GM21717 (cell line): ENCODE measurements around the gene PPP1R17.

ENCODE experiments used
- ATAC-seq: cut with Tn5 transposase; IDR thresholded peaks from one replicate; pipeline ENCODE4 v1.9.1; 2021; ENCODE audit warnings: mild to moderate bottlenecking, moderate library complexity; ENCODE audit not compliant: unreplicated experiment

The PPP1R17 gene

GRCh38 chr7:31687024-31687748 lies at the start of gene PPP1R17:
Gene PPP1R17 (plus strand): TSS chr7:31687215. CDS start chr7:31692442, 5,227 bp downstream.
- no peak for ATAC-seq

DNA sequence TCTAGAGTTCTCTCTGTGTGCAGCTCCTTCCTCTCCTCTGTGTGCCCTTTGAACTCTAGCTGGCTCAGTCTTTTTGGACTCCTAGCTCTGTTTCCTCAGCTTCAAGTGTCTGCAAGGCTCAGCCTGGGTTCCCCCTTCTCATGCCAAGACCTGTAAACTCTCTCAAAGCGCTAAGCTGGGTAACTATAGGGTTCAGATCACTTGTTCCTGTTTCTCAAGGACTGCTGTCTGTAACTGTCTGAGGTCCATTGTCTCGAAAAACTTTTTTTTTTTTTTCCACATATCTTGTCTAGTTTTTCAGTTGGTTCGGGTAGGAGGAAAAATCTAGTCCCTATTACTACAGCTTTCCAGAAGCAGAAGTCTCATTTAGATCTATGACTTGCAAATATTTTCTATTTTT lies 46.6 kb upstream of the PPP1R17 start:
- no peak for ATAC-seq

DNA sequence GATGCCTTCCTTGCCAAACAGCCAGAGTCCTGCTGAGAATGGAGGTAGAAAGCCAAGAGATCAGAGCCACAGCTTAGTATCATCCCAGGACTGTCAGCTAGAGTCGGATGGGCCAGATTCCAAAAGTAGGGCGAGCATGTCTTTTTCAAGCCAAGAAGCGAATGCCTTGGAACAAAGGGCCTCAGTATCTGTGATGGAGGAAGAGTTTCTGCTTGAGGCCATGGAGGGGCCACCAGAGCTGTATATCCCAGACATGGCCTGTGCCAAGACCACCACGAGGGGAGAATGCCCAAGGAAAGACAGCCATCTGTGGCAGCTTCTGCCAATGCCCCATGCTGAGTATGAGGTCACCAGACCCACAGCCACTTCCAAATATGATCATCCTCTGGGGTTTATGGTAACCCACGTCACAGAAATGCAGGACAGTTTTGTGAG lies 44.3 kb upstream of the PPP1R17 start:
- ATAC-seq, result no peak

GRCh38 chr7:31646942-31647341 lies 40.1 kb upstream of the PPP1R17 start:
- ATAC-seq, result no peak

- ATAC-seq, result no peak
Measured at GRCh38 chr7:31647511-31647910, 39.5 kb upstream of the PPP1R17 start.

GRCh38 chr7:31648288-31648687 lies 38.7 kb upstream of the PPP1R17 start:
- ATAC-seq, result no peak

- ATAC-seq, result no peak
Measured at GRCh38 chr7:31648880-31649279, 38.1 kb upstream of the PPP1R17 start.

GRCh38 chr7:31651234-31652062 lies 35.6 kb upstream of the PPP1R17 start:
- no peak for ATAC-seq

DNA sequence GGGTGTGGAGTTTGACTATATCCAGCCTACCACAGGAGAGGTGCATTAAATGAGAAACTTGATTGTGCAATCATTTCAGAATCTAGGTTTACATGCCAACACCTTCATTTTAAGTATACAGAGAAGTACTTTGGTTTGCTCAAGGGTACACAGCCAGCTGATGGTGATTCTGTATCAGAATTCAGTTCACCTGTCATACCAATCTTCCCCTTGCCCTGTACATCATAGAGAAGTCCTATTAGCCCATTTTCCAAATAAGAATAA lies 35.0 kb upstream of the PPP1R17 start:
- ATAC-seq, result no peak

DNA sequence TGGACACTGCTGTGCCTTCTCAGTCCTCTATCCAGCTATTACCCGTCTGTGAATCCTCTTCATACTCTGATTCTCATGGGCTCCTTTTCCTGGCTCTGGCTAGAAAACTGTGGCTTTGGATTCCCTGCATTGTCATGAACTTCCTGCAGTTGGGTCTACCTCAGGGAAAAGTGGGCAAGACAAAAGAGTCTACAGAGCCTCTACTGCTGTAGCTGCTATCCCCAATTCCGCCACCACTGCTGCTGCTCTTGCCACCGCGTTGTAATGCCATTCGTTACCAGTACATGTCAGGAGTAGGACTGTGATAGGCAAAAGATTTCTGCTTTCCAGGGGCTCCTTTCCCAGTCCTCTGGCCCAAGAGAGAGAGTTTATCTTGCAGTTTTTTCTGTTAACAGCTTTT lies 23.9 kb upstream of the PPP1R17 start:
- ATAC-seq, result no peak

GRCh38 chr7:31664890-31665289 lies 22.1 kb upstream of the PPP1R17 start:
- no peak for ATAC-seq

- ATAC-seq, result no peak
Measured at GRCh38 chr7:31665546-31665945, 21.5 kb upstream of the PPP1R17 start.

DNA sequence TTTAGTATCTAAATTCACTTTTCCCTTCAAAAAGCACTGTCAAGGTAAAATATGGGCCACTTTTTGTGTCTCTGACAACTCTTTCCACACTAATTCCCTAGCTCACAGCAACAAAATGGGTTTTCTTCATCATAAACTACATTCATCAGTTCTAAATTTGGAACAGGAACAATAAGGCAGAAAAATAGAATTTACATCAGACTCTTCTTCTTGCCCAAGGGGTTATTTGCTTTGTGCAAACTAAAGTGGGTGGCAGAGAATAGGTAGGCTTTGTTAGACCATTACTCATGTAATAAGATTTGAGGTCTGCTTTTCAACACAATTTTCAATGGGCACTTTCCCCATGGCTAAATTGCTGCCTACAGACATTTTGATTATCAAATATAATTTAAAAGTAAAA lies 17.6 kb upstream of the PPP1R17 start:
- ATAC-seq, result no peak

DNA sequence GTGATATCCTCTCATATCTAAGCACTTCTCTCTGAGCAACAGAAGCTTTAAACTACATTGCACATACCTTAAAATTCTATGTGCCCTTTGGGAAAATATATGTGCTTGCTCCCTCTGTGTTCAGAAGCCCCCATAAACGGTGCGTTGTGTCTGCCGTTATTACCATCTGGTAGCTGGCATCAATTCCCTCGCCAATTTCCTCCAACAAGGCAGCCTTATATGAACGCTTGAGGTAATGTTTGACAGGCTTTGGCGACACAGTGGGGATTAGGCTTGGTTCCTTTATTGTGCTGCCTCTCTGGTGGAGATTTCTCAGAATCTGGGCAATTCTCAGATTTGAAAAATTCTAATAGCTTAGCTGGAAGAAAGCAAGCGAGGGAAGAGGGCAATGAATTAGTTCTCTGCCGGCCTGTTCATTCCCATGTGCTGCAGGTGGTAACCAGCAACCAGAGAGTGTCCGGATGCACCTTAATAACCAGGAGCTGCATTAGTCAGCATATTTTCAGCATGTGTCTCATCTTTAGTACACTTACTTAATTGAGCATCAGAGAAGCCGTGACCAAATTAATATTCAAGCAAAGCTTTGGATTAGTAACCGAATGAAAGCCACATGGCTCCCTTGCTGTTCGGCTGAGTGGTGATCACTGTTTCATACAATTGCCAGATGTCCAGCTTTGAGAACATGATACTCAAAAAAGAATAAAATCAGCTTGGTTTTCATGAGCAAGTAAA lies 7.3 kb upstream of the PPP1R17 start:
- no peak for ATAC-seq

- ATAC-seq, result no peak
Measured at GRCh38 chr7:31683445-31684225, 3.4 kb upstream of the PPP1R17 start.

- peak; percentile 99 for ATAC-seq
Measured at GRCh38 chr7:31688372-31688771, 1.4 kb downstream of the PPP1R17 start.

- ATAC-seq, result no peak
Measured at GRCh38 chr7:31688996-31689395, 2.0 kb downstream of the PPP1R17 start.

- ATAC-seq, result no peak
Measured at GRCh38 chr7:31690935-31691334, 3.9 kb downstream of the PPP1R17 start.

GRCh38 chr7:31692451-31692850 lies 5.4 kb downstream of the PPP1R17 start:
- no peak for ATAC-seq

DNA sequence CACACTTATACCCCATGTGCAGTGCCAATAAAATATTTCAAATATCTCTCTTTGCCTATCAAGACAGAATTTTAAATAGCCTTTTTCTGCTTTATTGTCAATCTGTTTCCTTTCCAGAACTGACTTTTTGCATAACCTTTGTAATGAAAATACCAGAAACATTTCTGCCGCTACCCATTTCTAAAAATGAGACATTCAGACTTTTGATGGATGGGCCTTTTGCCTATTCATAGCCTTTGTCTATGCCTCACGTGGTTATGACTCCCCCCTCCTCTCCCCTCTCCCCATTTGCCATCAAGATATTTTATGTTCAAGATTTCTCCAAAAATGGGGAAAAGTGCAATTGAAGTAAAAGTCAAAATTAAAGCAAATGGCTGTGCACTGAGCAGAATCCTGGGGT lies 5.9 kb downstream of the PPP1R17 start:
- ATAC-seq, result no peak
